ENCODE results near the gene CLRN3.

DNA sequence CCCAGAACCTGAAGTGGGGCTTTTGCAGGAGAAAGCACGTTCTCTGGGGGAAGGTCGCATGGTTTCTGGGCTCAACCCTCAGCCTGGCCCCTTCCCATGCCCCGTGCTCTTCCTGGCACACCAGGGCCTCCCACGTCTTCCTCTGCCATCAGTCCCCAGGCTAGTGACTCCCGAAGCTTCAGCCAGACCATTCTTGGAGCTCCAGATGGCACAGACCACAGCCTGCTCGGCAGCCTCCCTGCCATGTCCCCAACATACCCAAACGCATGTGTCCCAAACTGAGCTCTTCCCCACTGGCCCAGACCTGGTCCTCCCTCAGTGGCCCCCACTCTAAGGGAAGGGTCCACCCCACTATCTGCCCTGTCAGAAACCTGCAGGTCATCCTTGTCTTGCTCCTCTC, 47.0 kb downstream of the CLRN3 start:
- TF ChIP-seq, protein P1, sequence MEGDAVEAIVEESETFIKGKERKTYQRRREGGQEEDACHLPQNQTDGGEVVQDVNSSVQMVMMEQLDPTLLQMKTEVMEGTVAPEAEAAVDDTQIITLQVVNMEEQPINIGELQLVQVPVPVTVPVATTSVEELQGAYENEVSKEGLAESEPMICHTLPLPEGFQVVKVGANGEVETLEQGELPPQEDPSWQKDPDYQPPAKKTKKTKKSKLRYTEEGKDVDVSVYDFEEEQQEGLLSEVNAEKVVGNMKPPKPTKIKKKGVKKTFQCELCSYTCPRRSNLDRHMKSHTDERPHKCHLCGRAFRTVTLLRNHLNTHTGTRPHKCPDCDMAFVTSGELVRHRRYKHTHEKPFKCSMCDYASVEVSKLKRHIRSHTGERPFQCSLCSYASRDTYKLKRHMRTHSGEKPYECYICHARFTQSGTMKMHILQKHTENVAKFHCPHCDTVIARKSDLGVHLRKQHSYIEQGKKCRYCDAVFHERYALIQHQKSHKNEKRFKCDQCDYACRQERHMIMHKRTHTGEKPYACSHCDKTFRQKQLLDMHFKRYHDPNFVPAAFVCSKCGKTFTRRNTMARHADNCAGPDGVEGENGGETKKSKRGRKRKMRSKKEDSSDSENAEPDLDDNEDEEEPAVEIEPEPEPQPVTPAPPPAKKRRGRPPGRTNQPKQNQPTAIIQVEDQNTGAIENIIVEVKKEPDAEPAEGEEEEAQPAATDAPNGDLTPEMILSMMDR (IDR thresholded peaks at IDR 0.05): no peak
- TF ChIP-seq ZC3H11A (IDR thresholded peaks at IDR 0.05): no peak
- no peak for TF ChIP-seq SMC3 (IDR thresholded peaks at IDR 0.05)
- TF ChIP-seq SREBF2 (IDR thresholded peaks at IDR 0.05): no peak
- no peak for TF ChIP-seq EP300 (IDR thresholded peaks at IDR 0.05)
- TF ChIP-seq, protein P2, sequence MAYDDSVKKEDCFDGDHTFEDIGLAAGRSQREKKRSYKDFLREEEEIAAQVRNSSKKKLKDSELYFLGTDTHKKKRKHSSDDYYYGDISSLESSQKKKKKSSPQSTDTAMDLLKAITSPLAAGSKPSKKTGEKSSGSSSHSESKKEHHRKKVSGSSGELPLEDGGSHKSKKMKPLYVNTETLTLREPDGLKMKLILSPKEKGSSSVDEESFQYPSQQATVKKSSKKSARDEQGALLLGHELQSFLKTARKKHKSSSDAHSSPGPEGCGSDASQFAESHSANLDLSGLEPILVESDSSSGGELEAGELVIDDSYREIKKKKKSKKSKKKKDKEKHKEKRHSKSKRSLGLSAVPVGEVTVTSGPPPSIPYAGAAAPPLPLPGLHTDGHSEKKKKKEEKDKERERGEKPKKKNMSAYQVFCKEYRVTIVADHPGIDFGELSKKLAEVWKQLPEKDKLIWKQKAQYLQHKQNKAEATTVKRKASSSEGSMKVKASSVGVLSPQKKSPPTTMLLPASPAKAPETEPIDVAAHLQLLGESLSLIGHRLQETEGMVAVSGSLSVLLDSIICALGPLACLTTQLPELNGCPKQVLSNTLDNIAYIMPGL (CRISPR knock-in tag; IDR thresholded peaks at IDR 0.05; ENCODE audit: borderline replicate concordance): no peak
- no peak for TF ChIP-seq HOXB5 (CRISPR knock-in tag; IDR thresholded peaks at IDR 0.05)

Measured in A549 (cell line).